ENCODE measurements around the gene BRD3. TPM values are rescaled to one million over a fixed set of nuclear protein-coding genes. Genes with fewer than 3 reads are reported as not detected.
A peak's percentile ranks its signal among the peaks of the same experiment; 100 is the strongest.

BRD3 gene
- total RNA-seq, 1 experiment from 2014 or later, result 25.6 TPM

- POLR2A ChIA-PET, result interaction anchor here (1.9 to 2.1 kb wide), 2 partner anchors 29 to 112 kb away, joined by 5 to 10 read pairs; no protein-coding TSS in a partner anchor
Measured at GRCh38 chr9:134026581-134026980, 41.2 kb downstream of the BRD3 start.

GRCh38 chr9:134025606-134026541 is 42.0 kb downstream of the BRD3 start:
- H3K4me1 Mint-ChIP-seq (ENCODE audit: insufficient read depth, unreplicated experiment), result no peaks in the 10 kb centered on the region
- no TSS peak for BruUV-seq (replicated peaks)

More at GRCh38 chr9:134026581-134026980, 41.2 kb downstream of the BRD3 start:
- H3K4me1 Mint-ChIP-seq (ENCODE audit: insufficient read depth, unreplicated experiment), result no peaks in the 10 kb centered on the region
- no peak for TF ChIP-seq CTCF (IDR thresholded peaks at IDR 0.05; ENCODE audit: unreplicated experiment)
- no peak overlapping the region for H3K27ac Mint-ChIP-seq (ENCODE audit: low read depth, unreplicated experiment)
- CTCF ChIA-PET, result interaction anchor here (0.6 to 2.0 kb wide), 3 partner anchors 10 to 245 kb away, joined by 3 to 6 read pairs (median 6); no protein-coding TSS in a partner anchor
- intact Hi-C loops (cut with micrococcal nuclease), result no loop called here
- peaks cover 32% of the 10 kb centered on the region for H3K36me3 Mint-ChIP-seq (ENCODE audit: insufficient read depth, unreplicated experiment)
- H3K27me3 Mint-ChIP-seq (ENCODE audit: insufficient read depth, unreplicated experiment), result no peaks in the 10 kb centered on the region
- no peak for DNase-seq (ENCODE audit: unreplicated experiment)
- no peaks in the 10 kb centered on the region for H3K9me3 Mint-ChIP-seq (ENCODE audit: unreplicated experiment)
- H3K4me3 Mint-ChIP-seq (ENCODE audit: unreplicated experiment), result peak overlapping the region; percentile 80
- no TSS peak for BruUV-seq (replicated peaks)

DNA sequence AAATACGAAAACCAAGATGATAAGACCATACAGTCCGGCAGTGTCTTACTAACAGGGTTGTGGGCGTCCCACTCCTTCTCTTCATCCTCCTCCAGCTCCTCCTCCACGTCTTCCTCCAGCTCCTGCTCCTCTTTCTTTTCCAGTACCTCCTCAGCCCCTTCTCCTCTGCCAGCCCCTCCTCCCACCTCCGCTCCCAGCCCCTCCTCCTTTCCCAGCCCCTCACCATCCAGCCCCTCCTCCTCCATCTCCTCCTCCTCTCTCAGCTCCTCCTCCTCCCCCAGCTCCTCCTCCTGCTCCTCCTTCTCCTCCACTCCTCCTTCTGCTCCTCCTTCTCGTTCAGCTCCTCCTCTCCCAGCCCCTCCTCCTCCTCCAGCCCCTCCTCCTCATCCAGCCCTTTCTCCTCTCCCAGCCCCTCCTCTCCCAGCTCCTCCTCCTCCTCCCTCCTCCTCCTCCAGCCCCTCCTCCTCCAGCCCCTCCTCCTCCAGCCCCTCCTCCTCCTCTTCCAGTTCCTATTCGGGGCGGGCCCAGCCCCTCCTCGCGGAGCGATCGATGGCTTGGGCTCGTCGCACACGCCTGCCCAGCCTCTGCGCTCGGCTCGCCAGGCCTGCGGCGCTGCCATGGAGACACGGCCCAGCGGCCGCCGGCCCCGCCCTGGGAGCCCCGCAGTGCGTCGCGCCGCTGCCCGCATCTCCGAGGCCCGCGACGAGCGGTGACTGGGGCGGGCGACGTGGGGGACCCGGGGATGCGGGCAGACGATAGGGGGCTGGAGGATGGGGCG is 42.8 kb downstream of the BRD3 start, which contains the start of gene BRD3OS:
BRD3OS (plus strand) TSS at position 654 of the 778 bp plus-strand sequence. CDS start 1,267 bp downstream, outside the sequence.
- Mint-ChIP-seq H3K4me1 (ENCODE audit: insufficient read depth, unreplicated experiment) (no peaks in the 10 kb centered on the region), H3K27me3 (ENCODE audit: insufficient read depth, unreplicated experiment) (no peaks in the 10 kb centered on the region), H3K9me3 (ENCODE audit: unreplicated experiment) (no peaks in the 10 kb centered on the region), H3K36me3 (ENCODE audit: insufficient read depth, unreplicated experiment) (peaks cover 26% of the 10 kb centered on the region), H3K27ac (ENCODE audit: low read depth, unreplicated experiment) (peak within 1 kb of the TSS; percentile 66), H3K4me3 (ENCODE audit: unreplicated experiment) (peak within 1 kb of the TSS; percentile 80)
- no TSS peak for BruUV-seq (replicated peaks)
- TF ChIP-seq CTCF (IDR thresholded peaks at IDR 0.05; ENCODE audit: unreplicated experiment), result no peak
- intact Hi-C loops (cut with micrococcal nuclease), result no loop called here
- CTCF ChIA-PET, result interaction anchor here (1.5 kb wide), 1 partner anchor 31 kb away, joined by 4 read pairs; no protein-coding TSS in a partner anchor
- peak; percentile 98 for DNase-seq (ENCODE audit: unreplicated experiment)
- POLR2A ChIA-PET, result interaction anchor here (0.6 to 2.1 kb wide), 10 partner anchors 20 to 677 kb away, joined by 3 to 10 read pairs (median 4); partner anchors contain the start of genes MED22, RNU6ATAC and RPL7A

More at GRCh38 chr9:134025606-134026541, 42.0 kb downstream of the BRD3 start:
- CTCF ChIA-PET, result interaction anchor here (0.6 to 2.0 kb wide), 5 partner anchors 10 to 244 kb away, joined by 3 to 6 read pairs (median 4); no protein-coding TSS in a partner anchor
- POLR2A ChIA-PET, result interaction anchor here (0.6 to 2.1 kb wide), 7 partner anchors 30 to 678 kb away, joined by 3 to 10 read pairs (median 5); partner anchors contain the start of genes MED22, RNU6ATAC and RPL7A
- peak overlapping the region; percentile 66 for H3K27ac Mint-ChIP-seq (ENCODE audit: low read depth, unreplicated experiment)
- intact Hi-C loops (cut with micrococcal nuclease), result no loop called here
- no peak for TF ChIP-seq CTCF (IDR thresholded peaks at IDR 0.05; ENCODE audit: unreplicated experiment)
- H3K4me3 Mint-ChIP-seq (ENCODE audit: unreplicated experiment), result peak overlapping the region; percentile 80
- no peaks in the 10 kb centered on the region for H3K27me3 Mint-ChIP-seq (ENCODE audit: insufficient read depth, unreplicated experiment)
- no peaks in the 10 kb centered on the region for H3K9me3 Mint-ChIP-seq (ENCODE audit: unreplicated experiment)
- DNase-seq (ENCODE audit: unreplicated experiment), result no peak
- H3K36me3 Mint-ChIP-seq (ENCODE audit: insufficient read depth, unreplicated experiment), result peaks cover 28% of the 10 kb centered on the region
